C4-2B (cell line): ENCODE results near the gene IL20.
"Not testable (repeated sequence)": the region's sequence is repeated elsewhere in the genome, so short reads cannot be mapped to it uniquely, and the experiment has no call there.

Source experiments
- ZFX ChIP-seq: fragments of 450-650 bp; IDR thresholded peaks from 2 replicates; pipeline ENCODE4 v1.6.1; 2017
- TF ChIP-seq, protein P1 (sequence below): fragments of 450-650 bp; conservative IDR thresholded peaks from 2 replicates; pipeline ENCODE4 v1.5.1; 2017; ENCODE audit warnings: mild to moderate bottlenecking

GRCh38 chr1:206853696-206854095 is 11.7 kb upstream of the IL20 start:
- TF ChIP-seq, protein P1, sequence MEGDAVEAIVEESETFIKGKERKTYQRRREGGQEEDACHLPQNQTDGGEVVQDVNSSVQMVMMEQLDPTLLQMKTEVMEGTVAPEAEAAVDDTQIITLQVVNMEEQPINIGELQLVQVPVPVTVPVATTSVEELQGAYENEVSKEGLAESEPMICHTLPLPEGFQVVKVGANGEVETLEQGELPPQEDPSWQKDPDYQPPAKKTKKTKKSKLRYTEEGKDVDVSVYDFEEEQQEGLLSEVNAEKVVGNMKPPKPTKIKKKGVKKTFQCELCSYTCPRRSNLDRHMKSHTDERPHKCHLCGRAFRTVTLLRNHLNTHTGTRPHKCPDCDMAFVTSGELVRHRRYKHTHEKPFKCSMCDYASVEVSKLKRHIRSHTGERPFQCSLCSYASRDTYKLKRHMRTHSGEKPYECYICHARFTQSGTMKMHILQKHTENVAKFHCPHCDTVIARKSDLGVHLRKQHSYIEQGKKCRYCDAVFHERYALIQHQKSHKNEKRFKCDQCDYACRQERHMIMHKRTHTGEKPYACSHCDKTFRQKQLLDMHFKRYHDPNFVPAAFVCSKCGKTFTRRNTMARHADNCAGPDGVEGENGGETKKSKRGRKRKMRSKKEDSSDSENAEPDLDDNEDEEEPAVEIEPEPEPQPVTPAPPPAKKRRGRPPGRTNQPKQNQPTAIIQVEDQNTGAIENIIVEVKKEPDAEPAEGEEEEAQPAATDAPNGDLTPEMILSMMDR, result not testable (repeated sequence)
- not testable (repeated sequence) for TF ChIP-seq ZFX
